GM18867 (cell line): ENCODE measurements around the gene SCN5A.

Experiments
- ATAC-seq: cut with Tn5 transposase; IDR thresholded peaks from one replicate; pipeline ENCODE4 v1.9.1; 2021; ENCODE audit warnings: mild to moderate bottlenecking, moderate library complexity; ENCODE audit not compliant: unreplicated experiment

SCN5A gene

GRCh38 chr3:38627956-38628355 is 21.5 kb downstream of the SCN5A start:
- ATAC-seq: peak; percentile 54

- ATAC-seq: no peak
These were observed 23.3 kb downstream of the SCN5A start for GRCh38 chr3:38626171-38626570.

- ATAC-seq: no peak
These were observed 25.9 kb downstream of the SCN5A start for GRCh38 chr3:38623539-38623938.

GRCh38 chr3:38622336-38622735 is 27.2 kb downstream of the SCN5A start:
- no peak for ATAC-seq

- ATAC-seq: no peak
These were observed 29.3 kb downstream of the SCN5A start for GRCh38 chr3:38620236-38620635.

GRCh38 chr3:38618343-38618742 is 31.1 kb downstream of the SCN5A start:
- ATAC-seq: no peak

- ATAC-seq: no peak
These were observed 31.9 kb downstream of the SCN5A start for GRCh38 chr3:38617586-38617985.

- ATAC-seq: no peak
These were observed 32.4 kb downstream of the SCN5A start for GRCh38 chr3:38617137-38617536.

- ATAC-seq: no peak
These were observed 32.8 kb downstream of the SCN5A start for GRCh38 chr3:38616658-38617057.

- no peak for ATAC-seq
These were observed 33.4 kb downstream of the SCN5A start for GRCh38 chr3:38616111-38616510.

- ATAC-seq: no peak
These were observed 34.7 kb downstream of the SCN5A start for GRCh38 chr3:38614651-38615352.

GRCh38 chr3:38614091-38614490 is 35.4 kb downstream of the SCN5A start:
- no peak for ATAC-seq

- no peak for ATAC-seq
These were observed 36.1 kb downstream of the SCN5A start for GRCh38 chr3:38613426-38613825.

GRCh38 chr3:38611866-38612265 is 37.6 kb downstream of the SCN5A start:
- no peak for ATAC-seq

- no peak for ATAC-seq
These were observed 38.6 kb downstream of the SCN5A start for GRCh38 chr3:38610934-38611333.

GRCh38 chr3:38610436-38610835 is 39.1 kb downstream of the SCN5A start:
- ATAC-seq: no peak

GRCh38 chr3:38609386-38610111 is 39.9 kb downstream of the SCN5A start:
- ATAC-seq: no peak

- no peak for ATAC-seq
These were observed 40.5 kb downstream of the SCN5A start for GRCh38 chr3:38608961-38609360.

- no peak for ATAC-seq
These were observed 41.3 kb downstream of the SCN5A start for GRCh38 chr3:38608086-38608775.

- ATAC-seq: no peak
These were observed 42.9 kb downstream of the SCN5A start for GRCh38 chr3:38606561-38606960.

- ATAC-seq: no peak
These were observed 43.5 kb downstream of the SCN5A start for GRCh38 chr3:38605981-38606380.

GRCh38 chr3:38604246-38604645 is 45.2 kb downstream of the SCN5A start:
- ATAC-seq: no peak
